Pons (tissue), 1 donor: ENCODE results near the gene IQCN.

Source experiments
- DNase-seq: peaks from one replicate; pipeline ENCODE4 v3.0.0-alpha.2; 2016; ENCODE audit warnings: low spot score

Gene IQCN

DNA sequence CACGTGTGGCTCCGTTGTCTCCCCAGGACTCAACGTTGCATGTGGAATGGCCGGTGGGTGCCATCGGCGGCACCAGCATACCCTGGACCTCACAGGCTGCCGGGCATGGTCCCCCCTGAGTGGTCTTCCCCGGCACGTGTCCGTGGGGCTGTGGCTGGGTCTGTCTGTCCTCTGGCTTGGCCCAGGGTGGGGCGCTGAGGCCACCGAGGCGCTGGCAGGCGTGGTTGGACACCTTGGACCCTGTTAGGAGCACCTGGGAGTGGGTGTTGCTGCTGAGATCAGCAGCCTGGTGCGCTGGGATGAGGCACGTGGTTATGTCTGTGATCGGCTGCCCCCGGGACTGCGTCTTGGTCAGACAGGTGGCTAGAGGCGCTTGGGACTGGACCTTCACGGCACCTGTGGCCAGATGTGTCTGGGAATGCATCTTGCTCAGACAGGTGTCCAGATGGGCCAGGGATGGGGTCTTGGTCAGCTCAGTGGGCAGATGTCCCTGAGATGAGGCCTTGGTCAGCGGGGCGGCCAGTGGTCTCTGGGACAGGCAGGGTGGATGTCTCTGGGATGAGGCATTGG is 9.2 kb downstream of the IQCN start:
- DNase-seq, result no peak

DNA sequence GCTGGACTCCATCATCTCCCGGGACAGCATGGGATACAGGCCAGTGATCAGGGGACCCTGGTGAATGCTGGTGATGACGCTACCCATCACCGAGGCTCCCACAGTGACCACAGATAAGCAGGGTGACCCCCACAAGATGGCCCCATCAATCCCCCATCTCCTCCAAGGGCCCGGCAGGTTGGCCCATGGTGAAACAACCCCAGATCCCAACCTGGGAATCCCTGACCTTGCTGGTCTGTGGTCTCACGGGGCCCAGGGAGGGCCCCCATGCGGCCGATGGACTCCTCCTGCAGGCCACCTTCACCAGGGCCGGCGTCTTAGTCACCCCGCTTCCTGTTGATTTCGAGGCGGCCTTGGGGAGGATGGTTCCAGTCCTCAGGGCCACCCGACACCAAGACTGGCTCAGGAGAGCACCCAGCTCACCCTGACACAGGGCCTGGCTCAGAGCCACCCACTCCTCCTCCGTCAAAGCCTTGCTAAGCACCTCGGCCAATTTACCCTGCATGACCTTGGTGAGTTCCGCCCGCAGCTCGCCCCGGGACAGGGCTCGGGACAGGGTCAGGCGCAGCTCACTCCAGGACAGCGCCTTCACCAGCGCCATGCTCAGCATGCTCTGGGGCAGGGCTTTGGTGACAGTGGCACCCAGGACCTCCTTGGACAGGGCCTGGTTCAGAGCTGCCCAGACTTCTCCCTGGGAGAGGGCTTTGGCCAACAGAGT is 10.0 kb downstream of the IQCN start:
- no peak for DNase-seq

GRCh38 chr19:18263324-18264136 is 10.7 kb downstream of the IQCN start:
- DNase-seq, result no peak

DNA sequence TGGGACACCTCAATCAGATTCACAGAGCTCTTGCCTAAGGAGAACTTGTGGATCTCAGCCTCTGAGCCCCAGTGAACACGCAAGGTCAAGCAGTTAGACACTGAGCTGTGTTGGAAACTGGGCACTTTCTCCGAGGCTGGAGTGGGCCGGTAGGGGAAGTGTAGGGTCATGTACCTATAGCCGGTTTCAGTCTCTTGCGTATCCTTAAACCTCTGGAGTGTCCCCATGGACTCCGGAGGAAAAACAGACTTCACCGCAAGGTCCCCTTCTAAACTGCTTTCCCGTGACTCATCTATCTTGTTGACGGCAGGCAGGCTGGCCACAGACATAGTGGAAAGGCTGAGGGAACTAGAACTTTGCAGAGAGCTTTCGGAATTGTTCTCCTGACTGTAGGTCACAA is 11.3 kb downstream of the IQCN start:
- no peak for DNase-seq

GRCh38 chr19:18262144-18262543 is 12.1 kb downstream of the IQCN start:
- DNase-seq, result no peak

- DNase-seq, result no peak
Measured at GRCh38 chr19:18261474-18261873, 12.8 kb downstream of the IQCN start.

- no peak for DNase-seq
Measured at GRCh38 chr19:18259893-18260292, 14.4 kb downstream of the IQCN start.

DNA sequence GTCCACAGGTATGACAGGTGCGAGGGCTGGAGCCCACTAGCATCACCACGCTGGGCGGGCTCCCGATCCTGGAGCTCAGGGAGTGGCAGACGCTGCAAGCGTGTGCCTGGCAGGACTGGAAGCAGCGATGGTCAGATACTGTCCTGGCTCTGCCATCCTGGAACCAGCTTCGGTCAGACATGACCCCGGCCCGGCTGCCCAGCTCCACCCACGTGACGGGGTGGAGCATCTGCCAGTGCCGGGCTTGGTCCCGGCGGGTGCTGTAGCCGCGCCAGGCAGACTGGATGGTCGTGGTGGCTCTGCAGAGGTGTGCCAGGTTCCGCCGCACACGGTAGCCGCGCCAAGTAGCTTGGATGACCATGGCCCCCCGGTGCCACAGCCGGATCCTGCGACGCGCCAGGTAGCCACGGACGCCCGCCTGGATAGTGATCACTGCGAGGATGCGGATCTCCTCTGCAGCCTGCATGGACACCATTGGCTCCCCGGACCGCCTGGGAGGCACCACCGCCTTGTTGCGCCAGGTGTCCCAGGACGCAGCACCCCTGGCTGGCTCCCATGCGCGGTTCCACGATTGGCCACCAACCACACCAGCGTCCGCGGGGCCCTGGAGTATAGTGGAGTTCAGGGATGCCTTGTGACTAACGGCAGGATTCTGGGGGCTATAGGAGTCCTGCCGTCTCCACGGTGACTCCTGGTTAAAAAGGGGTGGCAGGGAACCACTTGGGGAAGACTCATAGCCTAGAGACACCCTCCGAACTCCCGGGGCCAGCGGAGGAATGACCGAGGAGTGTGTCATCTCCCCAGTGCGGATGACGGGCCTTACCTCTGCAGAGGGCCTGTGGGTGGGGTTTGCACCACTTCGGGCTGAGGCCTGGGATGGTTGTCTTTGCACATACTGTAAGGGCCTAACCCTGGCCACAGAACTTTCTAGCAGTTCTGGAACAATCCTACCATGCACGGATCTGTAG is 16.5 kb downstream of the IQCN start:
- DNase-seq, result no peak

DNA sequence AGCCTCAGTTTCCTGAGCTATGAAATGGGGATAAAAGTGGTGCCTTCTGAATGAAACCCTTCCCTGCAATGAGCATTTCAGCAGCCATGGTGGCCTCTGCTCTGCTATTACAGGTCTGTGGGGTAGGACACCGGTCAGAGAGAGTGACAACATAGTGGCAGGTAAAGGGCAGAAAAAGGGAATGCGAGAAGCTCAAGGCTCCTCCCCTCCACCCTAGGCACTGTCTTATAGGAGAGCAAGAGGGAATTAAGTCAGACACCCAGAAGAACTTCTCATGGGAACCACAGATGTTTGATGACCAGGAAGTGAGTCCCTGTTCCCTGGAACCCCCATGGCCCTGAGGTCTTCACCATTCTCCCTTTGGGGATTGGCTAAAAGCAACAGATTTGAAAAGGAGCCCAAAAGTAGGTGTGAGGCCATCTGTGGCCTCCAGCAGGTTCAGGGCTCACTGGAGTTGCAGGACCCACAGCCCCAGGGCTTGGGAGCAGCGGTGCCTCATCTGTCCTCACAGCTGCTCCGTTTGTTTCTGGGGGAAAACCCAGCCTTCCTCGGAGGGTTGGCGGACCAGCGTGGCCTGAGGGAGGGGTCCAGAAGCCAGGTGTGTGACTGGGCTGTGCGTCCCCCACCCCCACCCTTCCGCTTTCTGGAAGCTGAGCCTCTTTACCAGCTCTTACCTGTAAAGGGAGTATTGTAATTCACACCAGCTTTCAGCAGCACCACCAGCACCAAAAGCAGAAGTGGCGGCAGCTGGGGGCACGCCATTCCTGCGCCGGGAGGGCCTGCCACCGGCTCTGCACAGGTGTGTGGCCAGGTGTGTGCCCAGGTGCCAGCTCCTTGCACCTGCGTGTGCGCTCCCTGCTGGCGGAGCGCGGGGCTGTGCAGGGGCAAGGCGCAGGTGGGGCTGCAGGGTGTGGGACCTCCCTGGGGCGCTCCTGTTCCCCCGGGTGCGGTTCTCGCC is 19.4 kb downstream of the IQCN start:
- no peak for DNase-seq

- DNase-seq, result peak; percentile 31
Measured at GRCh38 chr19:18253716-18254115, 20.5 kb downstream of the IQCN start.

DNA sequence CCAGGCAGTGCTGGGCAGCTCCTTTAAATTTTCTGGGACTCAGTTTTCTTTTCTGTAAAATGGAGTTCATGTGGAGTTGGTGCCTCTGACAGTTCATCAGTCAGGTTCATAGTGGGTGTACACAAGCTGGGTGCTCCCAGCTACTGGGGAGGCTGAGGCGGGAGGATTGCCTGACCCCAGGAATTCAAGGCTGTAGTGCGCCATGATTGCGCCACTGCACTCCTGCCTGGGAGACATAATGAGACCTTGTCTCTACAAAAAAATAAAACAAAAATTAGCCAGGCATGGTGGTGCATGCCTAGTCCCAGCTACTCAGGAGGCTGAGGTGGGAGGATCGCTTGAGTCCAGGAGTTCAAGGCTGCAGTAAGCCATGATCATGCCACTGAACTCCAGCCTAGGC is 21.1 kb downstream of the IQCN start:
- no peak for DNase-seq

DNA sequence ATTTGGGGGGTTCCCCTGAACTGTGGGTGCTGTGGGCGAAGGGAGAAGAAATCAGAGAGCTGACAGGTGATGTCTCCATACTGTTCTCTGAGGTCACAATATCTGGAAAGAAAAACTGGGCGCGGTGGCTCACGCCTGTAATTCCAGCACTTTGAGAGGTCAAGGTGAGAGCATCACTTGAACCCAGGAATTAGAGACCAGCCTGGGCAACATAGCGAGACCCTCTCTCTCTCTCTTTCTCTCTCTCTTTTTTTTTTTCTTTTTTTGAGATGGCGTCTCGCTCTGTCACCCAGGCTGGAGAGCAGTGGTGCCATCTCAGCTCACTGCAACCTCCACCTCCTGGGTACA is 21.9 kb downstream of the IQCN start:
- no peak for DNase-seq

DNA sequence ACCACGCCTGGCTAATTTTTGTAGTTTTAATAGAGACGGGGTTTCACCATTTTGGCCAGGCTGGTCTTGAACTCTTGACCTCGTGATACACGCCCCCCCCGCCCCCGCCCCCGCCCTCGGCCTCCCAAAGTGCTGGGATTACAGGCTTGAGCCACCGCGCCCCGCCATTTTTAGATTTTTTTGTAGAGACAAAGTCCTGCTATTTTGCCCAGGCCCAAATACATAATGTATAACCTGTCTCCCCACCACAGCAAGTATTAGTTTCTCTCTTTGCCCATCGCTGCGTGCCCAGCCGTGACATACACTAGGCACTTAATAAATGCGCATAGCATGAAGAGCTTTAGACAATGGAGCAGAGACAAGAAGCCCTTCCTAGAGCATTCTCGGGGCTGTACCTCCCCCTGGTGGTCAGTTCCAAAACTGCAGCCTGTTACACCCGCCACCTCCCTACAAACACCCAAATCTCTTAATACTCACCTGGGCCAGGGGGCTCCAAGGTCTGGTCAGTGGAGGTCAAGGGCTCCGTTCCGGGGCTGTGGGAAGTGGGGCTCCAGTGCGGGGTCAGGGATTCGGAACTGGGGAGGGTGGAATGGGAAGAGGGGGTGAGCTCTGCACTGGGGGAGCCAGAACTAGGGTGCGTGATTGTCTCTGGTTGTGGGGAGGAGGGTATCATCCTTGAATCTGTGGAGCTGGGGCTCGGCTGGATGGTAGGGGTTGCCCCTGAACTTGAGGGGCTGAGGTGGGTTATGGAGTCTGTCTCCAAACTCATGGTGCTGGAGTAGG is 22.5 kb downstream of the IQCN start:
- peak; percentile 61 for DNase-seq

GRCh38 chr19:18249834-18250233 is 24.4 kb downstream of the IQCN start:
- no peak for DNase-seq

- DNase-seq, result no peak
Measured at GRCh38 chr19:18245297-18245696, 29.0 kb downstream of the IQCN start.

DNA sequence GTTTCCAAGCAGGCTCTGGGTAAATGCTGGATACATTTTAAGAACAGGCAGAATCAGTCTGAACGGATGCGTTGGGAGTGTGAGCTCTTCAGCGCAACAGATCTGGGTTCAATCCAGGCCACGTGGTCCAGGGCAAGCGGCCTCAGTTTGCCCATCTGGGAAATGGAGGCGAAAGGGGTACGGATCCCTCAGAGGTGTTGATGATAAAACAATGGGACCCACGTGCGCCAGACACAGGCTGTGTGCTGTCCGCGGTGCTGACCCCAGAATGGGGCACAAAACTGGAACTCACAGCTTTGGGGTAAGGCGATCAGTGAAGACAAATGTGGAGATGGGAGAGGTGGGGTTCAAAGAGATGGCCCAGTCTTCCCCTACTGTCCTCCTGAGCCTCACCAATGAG is 34.9 kb downstream of the IQCN start:
- no peak for DNase-seq

DNA sequence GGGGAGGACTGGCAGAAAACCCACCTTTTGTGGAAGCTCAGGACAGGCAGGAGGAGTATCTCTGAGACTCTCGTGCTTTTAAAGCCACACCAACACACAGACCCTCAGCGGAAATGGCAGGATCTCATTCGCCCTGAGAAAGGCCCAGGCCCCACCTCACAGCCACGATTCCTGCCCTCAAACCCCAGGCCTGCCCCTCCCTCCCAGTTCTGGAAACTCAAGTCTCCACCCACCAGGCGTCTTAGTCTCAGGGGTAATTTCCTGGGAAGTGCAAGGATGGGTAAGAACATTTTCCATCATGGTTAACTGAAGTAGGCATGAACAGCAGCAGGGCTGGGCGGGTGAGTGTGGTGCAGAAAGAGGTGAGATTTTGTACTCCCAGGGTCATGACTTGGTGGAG is 40.1 kb downstream of the IQCN start:
- DNase-seq, result no peak

DNA sequence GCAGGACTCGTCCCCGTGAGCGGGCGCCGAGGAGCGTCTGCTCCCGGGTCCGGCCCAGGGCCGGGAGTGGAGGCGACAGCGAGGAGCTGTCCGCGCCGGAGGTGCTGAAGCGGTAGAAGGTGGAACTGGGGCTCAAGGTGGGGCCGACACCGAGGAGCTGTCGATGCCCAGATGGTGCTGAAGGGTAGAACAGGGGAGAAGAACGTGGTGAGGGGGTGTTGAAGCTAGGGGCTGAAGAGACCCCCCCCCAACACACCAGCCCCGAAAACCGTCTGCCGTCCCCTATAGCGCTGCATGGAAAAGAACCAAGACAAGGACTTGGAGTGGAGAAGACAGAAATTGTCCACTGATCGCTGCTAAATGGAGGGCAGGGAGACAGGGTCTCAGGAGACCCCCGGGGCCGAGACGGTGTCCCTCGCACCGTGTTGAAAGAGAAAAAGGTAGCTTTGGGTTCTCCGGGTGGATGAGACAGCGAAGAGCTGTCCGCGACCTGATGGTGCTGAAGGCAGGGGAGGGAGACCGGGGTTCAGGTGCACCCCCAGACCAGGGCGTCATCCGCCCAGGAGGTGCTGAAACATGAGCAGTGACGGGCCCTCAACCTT is 40.9 kb downstream of the IQCN start:
- no peak for DNase-seq

DNA sequence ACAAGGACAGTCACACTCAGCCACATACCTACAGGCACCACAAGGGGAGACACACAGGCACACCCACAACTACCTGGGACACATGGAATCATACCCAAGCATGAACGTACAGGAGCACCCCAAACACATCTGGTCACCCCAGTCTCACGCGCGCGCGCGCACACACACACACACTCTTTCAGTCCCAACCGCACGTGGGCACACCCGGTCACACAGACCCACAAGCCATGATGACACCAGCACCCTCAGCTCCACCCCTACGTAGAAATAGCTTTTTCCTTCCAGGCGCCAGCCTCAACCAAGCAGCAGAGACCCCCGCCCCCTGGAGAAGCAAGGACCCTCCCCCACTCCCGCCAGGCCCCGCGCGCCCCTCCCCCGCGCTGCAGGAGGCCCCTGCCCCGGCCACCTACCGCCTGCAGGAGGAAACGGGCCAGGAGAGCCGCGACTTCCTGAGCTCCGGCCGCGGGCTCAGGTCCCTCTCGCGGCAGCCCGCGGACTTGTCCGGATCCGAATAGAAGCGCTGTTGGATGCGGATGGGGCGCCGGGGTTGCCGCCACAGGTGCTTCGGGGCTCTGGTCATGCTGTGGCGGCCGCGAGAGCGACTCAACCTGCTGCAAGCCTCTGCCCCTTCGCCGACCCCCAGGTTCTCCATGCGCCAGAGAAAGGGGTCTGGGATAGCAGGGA is 41.6 kb downstream of the IQCN start:
- no peak for DNase-seq
